ENCODE results near the gene SLC12A3. TPM values are rescaled to one million over a fixed set of nuclear protein-coding genes. Genes with fewer than 3 reads are reported as not detected.

Gene SLC12A3
- total RNA-seq, 1 donor from 2014 or later: not detected

DNA sequence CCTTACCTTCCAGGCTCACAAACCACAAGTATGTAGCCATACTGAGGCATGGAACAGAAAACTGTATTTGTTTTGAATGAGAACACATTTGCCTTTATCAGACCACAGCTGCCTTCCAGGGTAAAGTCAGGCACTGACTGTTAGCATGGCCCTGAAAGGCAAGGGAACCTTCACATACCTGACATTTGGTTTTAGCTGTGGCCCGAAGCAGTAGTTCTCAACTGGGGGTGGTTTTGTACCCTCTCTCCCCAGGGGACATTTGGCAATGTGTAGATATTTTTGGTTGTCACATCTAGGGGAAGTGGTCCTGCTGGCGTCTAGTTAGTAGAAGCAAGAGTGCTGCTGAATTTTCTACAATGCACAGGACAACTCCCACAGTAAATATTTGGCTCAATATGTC is 76.1 kb downstream of the SLC12A3 start:
- H3K4me3 ChIP-seq (ENCODE audit: low read depth, low read length): no peak overlapping the region
- DNase-seq (ENCODE audit: low read depth): no peak
- TF ChIP-seq, protein P1, sequence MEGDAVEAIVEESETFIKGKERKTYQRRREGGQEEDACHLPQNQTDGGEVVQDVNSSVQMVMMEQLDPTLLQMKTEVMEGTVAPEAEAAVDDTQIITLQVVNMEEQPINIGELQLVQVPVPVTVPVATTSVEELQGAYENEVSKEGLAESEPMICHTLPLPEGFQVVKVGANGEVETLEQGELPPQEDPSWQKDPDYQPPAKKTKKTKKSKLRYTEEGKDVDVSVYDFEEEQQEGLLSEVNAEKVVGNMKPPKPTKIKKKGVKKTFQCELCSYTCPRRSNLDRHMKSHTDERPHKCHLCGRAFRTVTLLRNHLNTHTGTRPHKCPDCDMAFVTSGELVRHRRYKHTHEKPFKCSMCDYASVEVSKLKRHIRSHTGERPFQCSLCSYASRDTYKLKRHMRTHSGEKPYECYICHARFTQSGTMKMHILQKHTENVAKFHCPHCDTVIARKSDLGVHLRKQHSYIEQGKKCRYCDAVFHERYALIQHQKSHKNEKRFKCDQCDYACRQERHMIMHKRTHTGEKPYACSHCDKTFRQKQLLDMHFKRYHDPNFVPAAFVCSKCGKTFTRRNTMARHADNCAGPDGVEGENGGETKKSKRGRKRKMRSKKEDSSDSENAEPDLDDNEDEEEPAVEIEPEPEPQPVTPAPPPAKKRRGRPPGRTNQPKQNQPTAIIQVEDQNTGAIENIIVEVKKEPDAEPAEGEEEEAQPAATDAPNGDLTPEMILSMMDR (conservative IDR thresholded peaks at IDR 0.05; ENCODE audit: low read depth, low read length): no peak

DNA sequence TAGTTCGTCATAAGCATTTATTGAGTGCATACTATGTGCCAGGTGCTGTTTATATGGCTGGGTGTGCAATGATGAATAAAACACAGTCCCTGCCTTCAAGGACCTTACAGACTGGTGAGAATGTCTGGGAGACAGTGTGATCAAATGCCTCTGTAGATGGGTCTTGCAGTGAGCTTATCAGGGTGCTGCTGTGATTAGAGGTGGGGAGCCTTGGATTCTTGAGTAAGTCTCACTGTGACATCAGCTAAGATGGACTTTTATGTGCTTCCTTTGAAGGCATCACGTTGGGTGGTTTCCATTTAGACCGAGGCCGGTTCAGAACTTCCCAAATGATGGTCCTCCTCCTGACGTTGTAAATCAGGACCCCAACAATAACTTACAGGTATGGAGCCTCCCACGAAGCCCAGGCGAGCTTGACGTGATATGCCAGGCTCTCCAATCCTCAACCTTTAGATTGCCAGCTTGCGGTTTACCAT is 76.9 kb downstream of the SLC12A3 start:
- TF ChIP-seq, protein P1 (conservative IDR thresholded peaks at IDR 0.05; ENCODE audit: low read depth, low read length): no peak
- H3K4me3 ChIP-seq (ENCODE audit: low read depth, low read length): no peak overlapping the region
- no peak for DNase-seq (ENCODE audit: low read depth)

DNA sequence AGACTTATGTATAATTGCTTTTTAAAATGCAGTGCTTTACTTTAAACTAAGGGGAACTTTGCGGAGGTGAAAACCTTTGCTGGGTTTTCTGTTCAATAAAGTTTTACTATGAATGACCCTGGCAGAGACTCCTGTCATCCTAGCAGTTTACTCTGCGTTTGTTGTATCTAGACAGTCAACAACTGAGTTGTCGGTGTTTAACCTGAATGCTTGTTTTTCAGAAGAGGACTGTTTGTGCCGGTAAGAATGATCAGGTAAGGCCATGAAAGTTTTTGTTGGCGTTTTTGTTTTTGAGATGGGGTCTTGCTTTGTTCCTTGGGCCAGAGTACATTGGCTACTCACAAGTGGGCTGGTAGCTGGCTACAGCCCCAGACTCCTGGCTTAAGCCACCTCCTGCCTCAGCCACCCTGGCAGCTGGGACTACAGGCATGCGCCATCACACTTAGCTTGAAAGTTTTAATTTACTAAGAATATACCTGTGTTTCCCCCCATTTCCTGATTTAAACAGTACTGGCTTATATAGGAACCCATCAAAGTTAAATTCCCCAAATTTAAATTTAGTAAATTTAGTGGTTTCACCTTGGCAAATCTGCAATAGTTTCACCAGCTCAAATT is 78.9 kb downstream of the SLC12A3 start:
- DNase-seq (ENCODE audit: low read depth): no peak
- TF ChIP-seq, protein P1 (conservative IDR thresholded peaks at IDR 0.05; ENCODE audit: low read depth, low read length): no peak
- H3K4me3 ChIP-seq (ENCODE audit: low read depth, low read length): no peak overlapping the region

DNA sequence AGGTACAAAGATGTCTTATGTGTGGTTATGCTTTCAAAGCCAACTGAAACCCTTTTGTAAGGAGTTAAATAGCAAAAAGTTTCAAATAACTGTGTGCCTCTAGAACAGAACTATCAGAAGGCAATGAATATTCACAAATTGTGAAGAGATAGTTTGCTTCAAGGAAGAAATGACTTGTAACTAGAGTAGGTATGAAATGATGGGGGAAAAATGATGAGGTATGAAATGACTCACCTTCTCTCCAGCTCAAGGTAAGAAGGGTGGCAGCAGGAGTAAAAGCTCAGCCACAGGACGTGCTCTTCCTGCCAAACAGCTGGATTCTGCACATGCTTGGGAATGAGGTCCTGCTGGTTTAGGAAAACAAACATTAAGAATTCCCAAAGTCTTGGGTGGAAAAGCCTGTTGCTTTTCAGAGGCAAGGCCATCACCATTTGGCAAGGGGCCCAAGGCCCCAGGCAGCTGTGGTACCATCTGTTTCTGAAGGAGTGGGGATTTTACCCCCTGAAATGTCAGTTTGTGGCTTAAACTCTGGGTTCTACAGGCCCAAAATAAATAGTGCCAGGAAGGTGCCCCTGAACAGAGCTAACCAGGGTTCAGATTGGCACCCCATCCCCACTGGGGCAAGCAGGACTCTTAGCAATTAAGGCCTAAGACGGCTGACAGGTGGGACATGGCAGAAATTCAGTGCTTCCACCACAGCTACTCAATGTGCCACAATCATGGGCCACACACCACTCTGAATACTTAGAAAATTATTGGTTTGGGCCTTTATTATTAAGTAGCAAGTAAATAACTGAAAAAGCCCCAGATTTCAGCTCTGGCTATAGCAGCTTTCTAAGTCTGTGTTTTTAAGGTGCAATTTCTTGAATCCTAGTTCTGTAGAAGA is 80.2 kb downstream of the SLC12A3 start:
- TF ChIP-seq, protein P1 (conservative IDR thresholded peaks at IDR 0.05; ENCODE audit: low read depth, low read length): no peak
- H3K4me3 ChIP-seq (ENCODE audit: low read depth, low read length): no peak overlapping the region
- DNase-seq (ENCODE audit: low read depth): no peak

DNA sequence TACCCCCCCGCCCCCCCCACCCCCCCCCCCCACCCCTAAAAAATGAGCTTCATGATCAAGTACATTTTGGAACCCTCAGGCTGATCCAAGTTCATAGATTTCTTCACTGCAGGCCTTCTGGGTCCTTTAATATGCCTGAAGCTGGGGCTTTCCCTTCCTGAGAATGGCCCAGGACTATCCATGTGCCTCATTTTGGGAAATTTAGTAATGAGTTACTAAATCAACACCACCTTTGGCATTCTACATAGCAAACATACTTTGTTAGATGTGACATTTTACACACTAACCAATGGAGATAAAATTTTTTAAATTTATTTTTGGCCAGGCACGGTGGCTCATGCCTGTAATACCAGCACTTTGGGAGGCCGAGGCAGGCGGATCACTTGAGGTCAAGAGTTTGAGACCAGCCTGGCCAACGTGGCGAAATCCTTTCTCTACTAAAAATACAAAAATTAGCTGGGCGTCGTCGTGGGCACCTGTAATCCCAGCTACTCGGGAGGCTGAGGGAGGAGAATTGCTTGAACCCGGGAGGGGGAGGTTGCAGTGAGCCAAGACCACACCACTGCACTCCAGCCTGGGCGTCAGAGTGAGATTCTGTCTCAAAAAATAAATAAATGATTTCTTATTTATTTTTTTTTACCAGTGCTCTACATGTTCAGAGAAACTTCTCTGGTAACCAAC is 81.0 kb downstream of the SLC12A3 start:
- TF ChIP-seq, protein P1 (conservative IDR thresholded peaks at IDR 0.05; ENCODE audit: low read depth, low read length): no peak
- DNase-seq (ENCODE audit: low read depth): no peak
- no peak overlapping the region for H3K4me3 ChIP-seq (ENCODE audit: low read depth, low read length)

DNA sequence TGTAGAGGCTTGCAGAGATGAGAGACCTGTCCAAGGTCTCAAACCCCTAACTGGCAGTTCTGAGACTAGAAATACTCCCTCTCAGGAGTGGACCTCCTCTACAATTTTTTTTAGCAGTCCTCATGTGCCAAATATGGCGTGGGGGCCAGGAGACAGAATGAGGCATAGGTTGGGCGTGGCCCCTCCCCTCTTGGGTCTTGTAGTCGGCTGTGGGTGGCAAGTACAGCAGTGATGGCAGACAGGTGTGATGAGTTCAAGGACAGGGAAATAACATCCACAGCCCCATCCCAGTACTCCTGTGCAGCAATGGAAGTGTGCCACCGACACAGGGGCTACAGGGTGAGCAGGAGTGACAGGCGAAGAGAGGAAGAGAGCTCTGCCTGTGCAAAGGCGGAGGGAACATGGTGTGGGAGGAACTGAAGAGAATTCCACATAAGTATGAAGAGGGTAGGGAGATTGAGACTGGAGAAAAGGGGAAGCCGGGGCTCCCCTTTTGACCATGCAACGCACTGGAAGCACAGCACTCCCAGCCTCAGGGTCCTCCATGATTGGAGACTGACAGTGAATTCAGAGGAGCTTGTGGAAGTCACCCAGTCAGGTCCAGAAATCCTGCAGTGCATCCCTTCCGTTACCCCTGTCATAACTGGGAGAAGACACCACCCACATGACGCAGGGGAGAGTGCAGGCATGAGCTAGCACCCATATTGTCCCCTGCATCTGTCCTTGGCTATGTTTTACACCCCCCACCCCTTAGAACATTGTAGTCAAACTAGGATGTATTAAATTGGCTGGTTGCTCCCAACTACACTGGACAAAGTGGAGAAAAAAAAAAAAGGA is 82.0 kb downstream of the SLC12A3 start:
- no peak for DNase-seq (ENCODE audit: low read depth)

More for the DNA sequence above, 82.0 kb downstream of the SLC12A3 start:
- TF ChIP-seq, protein P1 (conservative IDR thresholded peaks at IDR 0.05; ENCODE audit: low read depth, low read length): no peak
- H3K4me3 ChIP-seq (ENCODE audit: low read depth, low read length): no peak overlapping the region

Measured in epithelial cell of proximal tubule (primary cell).